Left ventricle myocardium inferior (tissue), 1 donor: ENCODE results near the gene GNG2. TPM values are rescaled to one million over a fixed set of nuclear protein-coding genes. Genes with fewer than 3 reads are reported as not detected.

Experiments
- DNase-seq: peaks from one replicate; pipeline ENCODE4 v3.0.0-alpha.2; 2020
- H3K27ac ChIP-seq: fragments of 200-600 bp; replicated peaks from 2 replicates; pipeline ENCODE4 v1.8.0; 2021
- H3K27me3 ChIP-seq: fragments of 200-600 bp; 2 replicates; pipeline ENCODE4 v1.8.0; 2021; ENCODE audit warnings: low read depth
- H3K36me3 ChIP-seq: fragments of 200-600 bp; 2 replicates; pipeline ENCODE4 v1.8.0; 2021
- H3K4me1 ChIP-seq: fragments of 200-600 bp; 2 replicates; pipeline ENCODE4 v1.8.0; 2021
- H3K4me3 ChIP-seq: fragments of 200-600 bp; 2 replicates; pipeline ENCODE4 v1.8.0; 2021; ENCODE audit warnings: mild to moderate bottlenecking, moderate library complexity
- H3K9me3 ChIP-seq: fragments of 200-600 bp; replicated peaks from 2 replicates; pipeline ENCODE4 v1.8.0; 2021
- intact Hi-C: fragments of 100-400 bp; cut with micrococcal nuclease; formaldehyde crosslinking; loops from one replicate; pipeline ENCODE4 v1.11.0; 2022
- total RNA-seq: library from RNA; stranded (reverse); fragmentation: NEBNext Ultra II Directional; extraction: Animal tissue kit (Norgen Biotek cat#: 25700); gene quantifications from one replicate; pipeline ENCODE4 v1.2.1, GENCODE V29; 2021
- TF ChIP-seq, protein P1 (sequence below): fragments of 200-600 bp; IDR thresholded peaks from 2 replicates; pipeline ENCODE4 v1.8.0; 2021; ENCODE audit warnings: antibody characterized with exemption, mild to moderate bottlenecking, borderline replicate concordance
- donor health status: DM: no; HTN: yes; CAD: no; lungs with severe emphysema.

GNG2 gene
- total RNA-seq, 1 donor from 2014 or later = 6.7 TPM

- Histone ChIP-seq H3K4me3 (no peak overlapping the region), H3K36me3 (peaks cover 7% of the 10 kb centered on the region), H3K27me3 (no peaks in the 10 kb centered on the region), H3K27ac (no peak overlapping the region), H3K4me1 (peaks cover 12% of the 10 kb centered on the region), H3K9me3 (peaks cover 10% of the 10 kb centered on the region)
- TF ChIP-seq, protein P1, sequence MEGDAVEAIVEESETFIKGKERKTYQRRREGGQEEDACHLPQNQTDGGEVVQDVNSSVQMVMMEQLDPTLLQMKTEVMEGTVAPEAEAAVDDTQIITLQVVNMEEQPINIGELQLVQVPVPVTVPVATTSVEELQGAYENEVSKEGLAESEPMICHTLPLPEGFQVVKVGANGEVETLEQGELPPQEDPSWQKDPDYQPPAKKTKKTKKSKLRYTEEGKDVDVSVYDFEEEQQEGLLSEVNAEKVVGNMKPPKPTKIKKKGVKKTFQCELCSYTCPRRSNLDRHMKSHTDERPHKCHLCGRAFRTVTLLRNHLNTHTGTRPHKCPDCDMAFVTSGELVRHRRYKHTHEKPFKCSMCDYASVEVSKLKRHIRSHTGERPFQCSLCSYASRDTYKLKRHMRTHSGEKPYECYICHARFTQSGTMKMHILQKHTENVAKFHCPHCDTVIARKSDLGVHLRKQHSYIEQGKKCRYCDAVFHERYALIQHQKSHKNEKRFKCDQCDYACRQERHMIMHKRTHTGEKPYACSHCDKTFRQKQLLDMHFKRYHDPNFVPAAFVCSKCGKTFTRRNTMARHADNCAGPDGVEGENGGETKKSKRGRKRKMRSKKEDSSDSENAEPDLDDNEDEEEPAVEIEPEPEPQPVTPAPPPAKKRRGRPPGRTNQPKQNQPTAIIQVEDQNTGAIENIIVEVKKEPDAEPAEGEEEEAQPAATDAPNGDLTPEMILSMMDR = no peak
- intact Hi-C loops = no loop called here
- no peak for DNase-seq
Measured at GRCh38 chr14:51951656-51952055, 91.2 kb downstream of the GNG2 start.

DNA sequence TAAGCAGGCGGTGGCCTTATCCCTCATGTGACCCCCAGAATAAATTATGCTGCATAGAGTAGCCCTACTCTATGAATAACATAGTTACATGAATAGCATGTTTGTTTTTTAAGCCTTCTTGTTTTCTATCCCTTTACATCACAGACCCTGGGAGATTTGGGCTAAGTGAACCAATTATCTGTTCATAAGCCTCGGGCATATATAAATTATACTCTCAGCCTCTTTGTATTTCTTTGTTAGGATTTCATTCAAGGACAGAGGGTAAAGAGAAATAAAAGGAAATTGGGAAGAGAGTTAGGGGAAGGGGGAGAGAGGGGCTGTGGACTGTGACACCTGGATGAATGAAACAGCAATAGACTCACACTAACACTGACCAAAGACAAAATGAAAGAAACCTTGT lies 93.6 kb downstream of the GNG2 start:
- H3K4me3 ChIP-seq = no peak overlapping the region
- H3K27ac ChIP-seq = no peak overlapping the region
- peaks cover 12% of the 10 kb centered on the region for H3K36me3 ChIP-seq
- intact Hi-C loops = no loop called here
- TF ChIP-seq, protein P1 = no peak
- peaks cover 12% of the 10 kb centered on the region for H3K4me1 ChIP-seq
- H3K27me3 ChIP-seq = no peaks in the 10 kb centered on the region
- no peak for DNase-seq
- peaks cover 20% of the 10 kb centered on the region for H3K9me3 ChIP-seq

DNA sequence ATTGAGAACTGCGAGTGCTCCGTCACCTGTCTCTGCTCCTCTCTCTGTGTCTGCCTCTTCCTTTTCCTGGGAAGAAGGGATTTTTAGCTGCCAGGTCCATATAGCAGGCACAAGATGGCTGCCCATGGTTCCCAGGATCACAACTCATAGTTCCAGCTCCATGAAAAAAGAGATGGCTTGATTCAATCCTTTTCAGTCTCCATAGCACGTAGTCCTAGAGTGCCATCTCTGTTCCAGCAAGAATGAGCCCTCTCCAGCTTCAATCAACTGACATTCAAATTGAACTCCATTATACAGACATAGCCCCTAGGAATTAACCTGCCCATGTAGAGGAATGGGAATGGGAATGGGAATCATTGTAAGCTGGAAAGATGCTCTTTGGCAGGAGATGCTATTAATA lies 94.2 kb downstream of the GNG2 start:
- no peak overlapping the region for H3K4me3 ChIP-seq
- intact Hi-C loops = no loop called here
- TF ChIP-seq, protein P1 = no peak
- H3K4me1 ChIP-seq = peaks cover 12% of the 10 kb centered on the region
- peaks cover 27% of the 10 kb centered on the region for H3K9me3 ChIP-seq
- no peaks in the 10 kb centered on the region for H3K27me3 ChIP-seq
- H3K36me3 ChIP-seq = peaks cover 12% of the 10 kb centered on the region
- H3K27ac ChIP-seq = no peak overlapping the region
- DNase-seq = no peak

DNA sequence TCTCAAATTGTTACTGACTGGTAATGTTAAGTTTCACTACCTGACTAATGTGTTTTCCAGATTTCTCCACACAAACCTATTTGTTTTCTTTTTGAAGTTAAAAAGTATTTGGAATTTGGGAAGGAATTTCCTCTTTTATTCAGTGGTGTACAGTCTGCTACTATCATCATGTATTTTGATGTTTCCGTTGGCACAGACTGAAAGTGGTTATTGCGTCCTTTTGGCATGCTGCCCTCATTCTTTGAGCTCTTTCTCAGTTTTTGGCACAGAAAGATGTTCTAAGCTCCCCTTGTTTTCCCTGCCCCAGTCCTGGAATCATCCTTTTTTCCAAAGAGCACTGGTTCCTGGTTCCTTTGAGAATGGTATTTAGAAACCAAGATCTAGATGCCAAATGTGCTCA lies 97.5 kb downstream of the GNG2 start:
- Histone ChIP-seq H3K27ac (no peak overlapping the region), H3K4me1 (peaks cover 20% of the 10 kb centered on the region), H3K9me3 (peaks cover 34% of the 10 kb centered on the region), H3K36me3 (peaks cover 5% of the 10 kb centered on the region), H3K27me3 (no peaks in the 10 kb centered on the region), H3K4me3 (no peak overlapping the region)
- intact Hi-C loops = no loop called here
- TF ChIP-seq, protein P1 = no peak
- no peak for DNase-seq

DNA sequence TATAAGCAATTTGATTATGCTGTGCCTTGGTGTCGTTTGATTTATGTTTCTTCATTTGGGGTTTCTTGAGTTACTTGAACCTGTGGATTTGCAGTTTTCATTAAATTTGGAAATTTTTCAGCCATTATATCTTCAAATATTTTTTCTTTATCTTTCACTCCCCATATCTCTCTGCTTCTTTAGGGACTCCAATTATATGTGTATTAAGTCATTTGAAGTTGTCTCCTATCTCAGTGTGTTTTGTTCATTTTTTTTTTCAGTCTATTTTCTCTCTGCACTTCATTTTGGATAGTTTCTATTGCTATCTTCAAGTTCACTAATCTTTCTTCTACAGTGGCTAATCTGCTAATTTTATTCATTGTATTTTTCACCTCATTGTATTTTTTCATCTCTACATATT lies 99.5 kb downstream of the GNG2 start:
- no peak for DNase-seq
- H3K27me3 ChIP-seq = no peaks in the 10 kb centered on the region
- H3K4me1 ChIP-seq = peaks cover 19% of the 10 kb centered on the region
- intact Hi-C loops = no loop called here
- TF ChIP-seq, protein P1 = no peak
- peaks cover 5% of the 10 kb centered on the region for H3K36me3 ChIP-seq
- no peak overlapping the region for H3K27ac ChIP-seq
- H3K9me3 ChIP-seq = peaks cover 34% of the 10 kb centered on the region
- H3K4me3 ChIP-seq = no peak overlapping the region

DNA sequence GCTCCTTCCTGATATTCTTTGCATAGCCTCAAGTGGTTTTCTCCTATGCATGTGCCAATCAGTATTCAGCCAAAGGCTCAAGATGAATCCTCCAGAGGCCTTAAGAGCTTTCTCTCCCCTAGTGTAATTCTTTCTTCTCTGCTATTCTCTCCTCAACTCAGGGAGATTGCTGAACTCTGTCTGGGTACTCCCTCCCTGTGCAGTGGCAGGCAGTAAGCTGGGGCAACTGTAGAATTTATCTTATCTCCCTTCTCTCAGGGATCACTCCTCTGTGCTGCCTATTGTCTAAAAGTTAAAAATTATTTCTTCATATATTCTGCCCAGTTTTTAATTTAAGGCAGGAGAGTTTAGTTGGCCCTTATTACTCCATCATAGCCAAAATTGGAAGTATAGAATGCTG lies 100.5 kb downstream of the GNG2 start:
- Histone ChIP-seq H3K4me3 (no peak overlapping the region), H3K27ac (no peak overlapping the region), H3K36me3 (peaks cover 5% of the 10 kb centered on the region), H3K4me1 (peaks cover 19% of the 10 kb centered on the region), H3K9me3 (peaks cover 34% of the 10 kb centered on the region), H3K27me3 (no peaks in the 10 kb centered on the region)
- intact Hi-C loops = no loop called here
- no peak for DNase-seq
- TF ChIP-seq, protein P1 = no peak
